Measurements from ENCODE around the gene PPAN.

Gene PPAN

DNA sequence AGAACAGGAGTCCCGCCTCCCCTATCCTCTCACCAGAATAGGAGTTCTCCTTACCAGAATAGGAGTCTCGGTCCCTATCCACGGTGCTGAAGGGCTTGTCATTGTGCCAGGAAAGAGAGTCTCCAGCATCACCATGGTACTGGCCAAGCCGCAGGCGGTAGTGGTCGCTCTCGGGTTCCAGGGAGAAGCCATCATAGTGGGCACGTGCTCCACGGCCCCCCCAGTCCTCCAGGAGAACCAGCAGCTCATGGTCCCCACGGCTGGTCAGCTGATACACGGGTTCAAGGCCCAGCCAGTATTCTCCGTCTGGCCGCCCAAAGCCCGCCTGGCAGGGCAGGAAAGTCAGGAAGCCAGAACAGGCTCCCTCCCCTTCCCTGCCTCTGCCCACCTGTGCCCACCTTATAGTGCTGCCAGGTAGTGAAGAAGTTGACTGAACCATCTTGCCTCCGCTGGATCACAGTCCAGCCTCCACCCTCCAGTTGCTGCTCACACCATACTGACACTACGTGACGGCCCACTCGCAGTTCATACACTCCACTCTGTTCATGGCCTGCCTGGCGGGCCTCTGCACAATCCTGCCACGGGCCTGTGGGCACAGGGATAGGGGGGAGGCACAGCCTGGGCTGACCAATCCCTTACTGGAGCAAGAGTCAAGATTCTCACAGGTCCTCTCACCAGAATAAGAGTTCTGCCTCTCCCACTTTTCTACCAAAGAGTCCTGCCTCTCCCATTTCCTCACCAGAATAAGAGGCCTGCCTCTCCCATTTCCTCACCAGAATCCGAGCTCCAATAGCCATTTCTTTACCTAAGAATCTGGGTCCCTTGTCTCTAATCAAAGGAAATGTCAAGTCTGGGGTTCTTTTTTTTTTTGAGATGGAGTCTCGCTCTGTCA, 12.6 kb upstream of the PPAN start:
- H3K36me3 ChIP-seq (ENCODE audit: control insufficient read depth in 1 of 2, insufficient read depth in 2 of 2, low read length in 2 of 2): peaks cover 4 to 46% of the 10 kb centered on the region in 2 donors
- H3K9me3 ChIP-seq (ENCODE audit: control insufficient read depth in 1 of 2, low read length in 2 of 2): no peaks in the 10 kb centered on the region
- no peaks in the 10 kb centered on the region for H3K27me3 ChIP-seq (ENCODE audit: low read depth, low read length)
- H3K4me1 ChIP-seq (ENCODE audit: control insufficient read depth in 1 of 2, insufficient read depth in 2 of 2, low read length in 2 of 2): peaks cover 0 to 12% of the 10 kb centered on the region in 2 donors
- H3K27ac ChIP-seq (ENCODE audit: low read length): no peak overlapping the region
- H3K4me3 ChIP-seq (ENCODE audit: low read depth in 1 of 2, low read length in 2 of 2): no peak overlapping the region

DNA sequence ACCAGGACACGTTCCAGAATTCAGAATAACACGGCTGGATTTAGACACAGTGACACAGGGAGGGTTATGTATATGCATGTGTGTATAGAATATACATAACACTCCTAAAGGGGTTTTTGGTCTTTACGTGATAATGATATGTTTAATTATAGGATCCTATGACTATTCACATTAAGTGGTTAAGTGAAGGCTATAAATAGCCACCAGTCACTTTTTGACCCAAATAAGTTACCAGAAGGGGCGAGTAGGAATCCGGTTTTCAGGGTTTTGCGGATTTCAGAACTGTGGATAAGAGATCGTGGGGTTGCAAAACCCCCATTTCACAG, 10.6 kb upstream of the PPAN start:
- Histone ChIP-seq H3K27ac (ENCODE audit: low read length) (peak overlapping the region; percentile 40), H3K4me1 (ENCODE audit: control insufficient read depth in 1 of 2, insufficient read depth in 2 of 2, low read length in 2 of 2) (peaks cover 0 to 12% of the 10 kb centered on the region in 2 donors), H3K4me3 (ENCODE audit: low read depth in 1 of 2, low read length in 2 of 2) (peak overlapping the region in 1 of 2 donors; percentile 33), H3K27me3 (ENCODE audit: low read depth, low read length) (no peaks in the 10 kb centered on the region), H3K36me3 (ENCODE audit: control insufficient read depth in 1 of 2, insufficient read depth in 2 of 2, low read length in 2 of 2) (peaks cover 0 to 28% of the 10 kb centered on the region in 2 donors), H3K9me3 (ENCODE audit: control insufficient read depth in 1 of 2, low read length in 2 of 2) (no peaks in the 10 kb centered on the region)

DNA sequence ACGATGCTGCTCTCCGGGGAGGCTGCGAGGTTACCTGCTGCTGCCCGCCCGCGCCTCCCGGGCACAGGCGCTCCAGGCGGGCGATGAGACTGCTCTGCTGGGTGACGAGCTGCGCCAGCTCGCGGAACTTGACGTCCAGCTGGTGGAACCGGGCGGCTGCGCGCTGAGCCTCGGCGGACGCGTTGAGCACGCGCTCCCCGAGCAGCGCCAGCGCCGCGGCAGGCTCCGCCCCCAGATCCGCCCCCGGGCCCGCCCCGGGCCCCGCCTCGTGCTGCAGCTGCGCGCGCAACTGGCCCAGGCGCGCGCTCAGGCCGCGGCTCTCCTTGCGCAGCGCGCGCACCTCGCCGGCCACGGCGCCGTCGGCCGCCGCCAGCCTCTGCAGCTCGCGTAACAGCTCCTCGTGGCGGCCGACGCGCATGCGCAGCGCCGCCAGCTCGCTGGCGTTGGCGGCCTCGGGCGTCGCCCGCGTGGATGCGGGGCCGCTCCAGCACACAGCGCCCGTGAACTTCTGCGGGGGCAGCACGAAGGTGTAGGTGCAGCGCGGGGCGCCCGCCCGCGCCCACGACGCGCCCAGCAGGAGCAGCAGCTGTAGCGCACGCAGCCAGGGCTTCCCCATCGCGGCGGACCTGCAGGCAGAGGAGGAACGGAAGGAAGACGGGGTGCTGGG, 10.1 kb upstream of the PPAN start:
- no peaks in the 10 kb centered on the region for H3K9me3 ChIP-seq (ENCODE audit: control insufficient read depth in 1 of 2, low read length in 2 of 2)
- peak overlapping the region; percentile 46 to 72 for H3K4me3 ChIP-seq (ENCODE audit: low read depth in 1 of 2, low read length in 2 of 2)
- peak overlapping the region; percentile 40 for H3K27ac ChIP-seq (ENCODE audit: low read length)
- H3K27me3 ChIP-seq (ENCODE audit: low read depth, low read length): no peaks in the 10 kb centered on the region
- peaks cover 0 to 12% of the 10 kb centered on the region in 2 donors for H3K4me1 ChIP-seq (ENCODE audit: control insufficient read depth in 1 of 2, insufficient read depth in 2 of 2, low read length in 2 of 2)
- peaks cover 0 to 23% of the 10 kb centered on the region in 2 donors for H3K36me3 ChIP-seq (ENCODE audit: control insufficient read depth in 1 of 2, insufficient read depth in 2 of 2, low read length in 2 of 2)

GRCh38 chr19:10096615-10096963, 9.6 kb upstream of the PPAN start:
- H3K27ac ChIP-seq (ENCODE audit: low read length): no peak overlapping the region

DNA sequence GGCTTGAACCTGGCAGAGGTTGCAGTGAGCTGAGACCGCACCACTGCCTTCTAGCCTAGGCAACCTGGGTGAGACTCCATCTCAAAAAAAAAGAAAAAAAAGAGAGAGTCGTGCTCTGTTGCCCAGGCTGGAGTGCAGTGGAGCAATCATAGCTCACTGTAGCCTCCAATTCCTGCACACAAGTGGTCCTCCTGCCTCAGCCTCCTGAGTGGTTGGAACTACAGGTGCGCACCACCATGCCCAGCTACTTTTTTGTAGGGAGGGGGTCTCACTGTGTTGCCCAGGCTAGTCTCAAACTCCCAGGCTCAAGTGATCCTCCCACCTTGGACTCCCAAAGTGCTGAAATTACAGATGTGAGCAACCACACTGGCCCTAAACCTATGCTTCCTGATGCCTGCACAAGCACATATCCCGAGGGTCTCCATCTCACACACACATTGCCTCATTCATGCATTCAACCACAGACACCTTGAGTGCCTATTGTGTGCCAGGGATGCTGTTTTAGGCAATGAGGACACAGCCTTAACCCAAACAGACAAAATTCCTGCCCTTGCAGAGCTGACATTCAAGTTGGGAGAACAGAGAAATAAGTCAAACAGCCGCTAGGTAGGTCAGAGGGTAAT, 5.9 kb upstream of the PPAN start:
- H3K27ac ChIP-seq (ENCODE audit: low read length): no peak overlapping the region
- no peak overlapping the region for H3K4me3 ChIP-seq (ENCODE audit: low read depth in 1 of 2, low read length in 2 of 2)
- H3K9me3 ChIP-seq (ENCODE audit: control insufficient read depth in 1 of 2, low read length in 2 of 2): no peaks in the 10 kb centered on the region
- H3K4me1 ChIP-seq (ENCODE audit: control insufficient read depth in 1 of 2, insufficient read depth in 2 of 2, low read length in 2 of 2): peaks cover 0 to 12% of the 10 kb centered on the region in 2 donors
- no peaks in the 10 kb centered on the region for H3K27me3 ChIP-seq (ENCODE audit: low read depth, low read length)
- H3K36me3 ChIP-seq (ENCODE audit: control insufficient read depth in 1 of 2, insufficient read depth in 2 of 2, low read length in 2 of 2): no peaks in the 10 kb centered on the region

More at GRCh38 chr19:10096615-10096963, 9.6 kb upstream of the PPAN start:
- Histone ChIP-seq H3K4me1 (ENCODE audit: control insufficient read depth in 1 of 2, insufficient read depth in 2 of 2, low read length in 2 of 2) (peaks cover 0 to 12% of the 10 kb centered on the region in 2 donors), H3K4me3 (ENCODE audit: low read depth in 1 of 2, low read length in 2 of 2) (peak overlapping the region; percentile 46 to 72), H3K27me3 (ENCODE audit: low read depth, low read length) (no peaks in the 10 kb centered on the region), H3K36me3 (ENCODE audit: control insufficient read depth in 1 of 2, insufficient read depth in 2 of 2, low read length in 2 of 2) (peaks cover 0 to 20% of the 10 kb centered on the region in 2 donors), H3K9me3 (ENCODE audit: control insufficient read depth in 1 of 2, low read length in 2 of 2) (no peaks in the 10 kb centered on the region)

DNA sequence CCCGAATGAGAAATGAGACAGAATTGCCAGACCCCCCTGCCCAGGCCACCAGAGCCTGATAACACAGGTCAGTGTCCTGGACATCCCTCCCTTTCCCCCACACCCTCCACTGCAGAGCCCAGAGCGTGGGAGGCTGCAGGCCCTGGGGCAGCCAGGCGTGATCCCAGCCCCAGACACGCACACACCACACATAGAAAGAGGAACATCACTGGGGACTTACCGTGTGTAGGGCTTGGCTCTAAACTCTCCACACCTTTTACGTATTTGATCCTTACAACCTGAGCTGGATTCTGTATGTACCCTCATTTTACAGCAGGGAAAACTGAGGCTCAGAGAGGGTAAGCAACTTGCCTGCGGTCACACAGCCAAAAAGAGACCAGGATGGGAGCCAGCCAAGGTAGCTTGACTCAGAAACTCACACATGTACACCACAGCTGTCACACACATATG, 3.4 kb upstream of the PPAN start:
- H3K27me3 ChIP-seq (ENCODE audit: low read depth, low read length): no peaks in the 10 kb centered on the region
- H3K27ac ChIP-seq (ENCODE audit: low read length): no peak overlapping the region
- peaks cover 4 to 15% of the 10 kb centered on the region in 2 donors for H3K4me1 ChIP-seq (ENCODE audit: control insufficient read depth in 1 of 2, insufficient read depth in 2 of 2, low read length in 2 of 2)
- H3K9me3 ChIP-seq (ENCODE audit: control insufficient read depth in 1 of 2, low read length in 2 of 2): no peaks in the 10 kb centered on the region
- peaks cover 6 to 7% of the 10 kb centered on the region in 2 donors for H3K36me3 ChIP-seq (ENCODE audit: control insufficient read depth in 1 of 2, insufficient read depth in 2 of 2, low read length in 2 of 2)
- H3K4me3 ChIP-seq (ENCODE audit: low read depth in 1 of 2, low read length in 2 of 2): no peak overlapping the region

DNA sequence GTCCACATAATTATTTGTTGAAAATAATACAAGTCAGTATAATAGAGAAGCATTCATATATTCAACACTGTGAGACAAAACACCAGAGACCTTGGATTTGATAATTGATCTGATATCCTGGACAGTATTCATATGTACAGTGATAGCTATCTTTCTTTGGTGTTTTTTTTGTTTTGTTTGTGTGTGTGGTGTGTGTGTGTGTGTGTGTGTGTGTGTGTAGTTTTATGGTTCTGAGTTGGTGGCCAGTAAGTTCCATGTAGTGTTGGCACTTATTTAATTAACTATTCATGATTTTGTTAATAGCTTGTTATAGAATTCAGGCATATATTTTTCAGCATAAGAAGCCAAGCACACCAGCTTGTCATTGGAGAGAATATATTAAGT, 2.0 kb upstream of the PPAN start:
- peaks cover 4 to 15% of the 10 kb centered on the region in 2 donors for H3K4me1 ChIP-seq (ENCODE audit: control insufficient read depth in 1 of 2, insufficient read depth in 2 of 2, low read length in 2 of 2)
- no peaks in the 10 kb centered on the region for H3K9me3 ChIP-seq (ENCODE audit: control insufficient read depth in 1 of 2, low read length in 2 of 2)
- no peaks in the 10 kb centered on the region for H3K27me3 ChIP-seq (ENCODE audit: low read depth, low read length)
- no peak overlapping the region for H3K4me3 ChIP-seq (ENCODE audit: low read depth in 1 of 2, low read length in 2 of 2)
- H3K36me3 ChIP-seq (ENCODE audit: control insufficient read depth in 1 of 2, insufficient read depth in 2 of 2, low read length in 2 of 2): peaks cover 11 to 19% of the 10 kb centered on the region in 2 donors
- H3K27ac ChIP-seq (ENCODE audit: low read length): no peak overlapping the region

- H3K9me3 ChIP-seq (ENCODE audit: control insufficient read depth in 1 of 2, low read length in 2 of 2): no peaks in the 10 kb centered on the region
- no peaks in the 10 kb centered on the region for H3K27me3 ChIP-seq (ENCODE audit: low read depth, low read length)
- no peak overlapping the region for H3K4me3 ChIP-seq (ENCODE audit: low read depth in 1 of 2, low read length in 2 of 2)
- H3K27ac ChIP-seq (ENCODE audit: low read length): peak overlapping the region; percentile 53
- H3K4me1 ChIP-seq (ENCODE audit: control insufficient read depth in 1 of 2, insufficient read depth in 2 of 2, low read length in 2 of 2): peaks cover 4 to 15% of the 10 kb centered on the region in 2 donors
- peaks cover 17 to 27% of the 10 kb centered on the region in 2 donors for H3K36me3 ChIP-seq (ENCODE audit: control insufficient read depth in 1 of 2, insufficient read depth in 2 of 2, low read length in 2 of 2)
Measured at GRCh38 chr19:10104665-10105508, 1.3 kb upstream of the PPAN start.

DNA sequence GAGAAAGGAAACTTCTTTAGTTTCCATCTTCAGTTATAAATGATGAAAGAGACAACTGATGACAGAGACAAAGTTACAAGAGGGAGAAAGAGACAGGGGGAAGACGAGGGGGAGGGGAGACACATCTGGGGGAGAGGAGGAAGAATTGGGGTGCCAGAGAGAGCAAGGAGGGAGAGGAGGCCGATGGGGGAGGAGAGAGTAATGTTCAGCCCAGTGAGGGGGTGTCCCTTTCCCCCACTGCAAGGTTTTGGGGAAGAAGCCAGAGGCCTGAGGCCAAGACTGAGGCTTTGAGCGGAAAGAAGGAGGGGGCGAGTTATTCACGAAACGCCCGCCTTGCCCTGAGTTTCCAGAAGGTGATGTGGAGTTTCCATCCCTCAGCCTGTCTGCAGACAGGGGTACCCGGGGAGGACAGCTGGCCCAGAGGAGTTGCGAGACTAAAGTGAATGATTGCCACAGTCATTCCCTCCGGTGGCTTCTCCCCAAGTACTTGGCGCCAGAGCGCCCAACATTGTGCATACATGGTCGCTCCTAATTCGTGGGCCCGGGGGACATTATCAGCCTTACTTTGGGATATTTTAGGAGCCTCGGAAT, 558 bp upstream of the PPAN start:
- Histone ChIP-seq H3K4me3 (ENCODE audit: low read depth in 1 of 2, low read length in 2 of 2) (peak overlapping the region; percentile 65 to 77), H3K27me3 (ENCODE audit: low read depth, low read length) (no peaks in the 10 kb centered on the region), H3K4me1 (ENCODE audit: control insufficient read depth in 1 of 2, insufficient read depth in 2 of 2, low read length in 2 of 2) (peaks cover 4 to 15% of the 10 kb centered on the region in 2 donors), H3K36me3 (ENCODE audit: control insufficient read depth in 1 of 2, insufficient read depth in 2 of 2, low read length in 2 of 2) (peaks cover 19 to 34% of the 10 kb centered on the region in 2 donors), H3K9me3 (ENCODE audit: control insufficient read depth in 1 of 2, low read length in 2 of 2) (no peaks in the 10 kb centered on the region), H3K27ac (ENCODE audit: low read length) (peak overlapping the region; percentile 53)

- Histone ChIP-seq H3K4me1 (ENCODE audit: control insufficient read depth in 1 of 2, insufficient read depth in 2 of 2, low read length in 2 of 2) (peaks cover 4 to 16% of the 10 kb centered on the region in 2 donors), H3K27me3 (ENCODE audit: low read depth, low read length) (no peaks in the 10 kb centered on the region), H3K27ac (ENCODE audit: low read length) (no peak overlapping the region), H3K9me3 (ENCODE audit: control insufficient read depth in 1 of 2, low read length in 2 of 2) (no peaks in the 10 kb centered on the region), H3K4me3 (ENCODE audit: low read depth in 1 of 2, low read length in 2 of 2) (peak overlapping the region; percentile 65 to 77), H3K36me3 (ENCODE audit: control insufficient read depth in 1 of 2, insufficient read depth in 2 of 2, low read length in 2 of 2) (peaks cover 20 to 45% of the 10 kb centered on the region in 2 donors)
Measured at GRCh38 chr19:10107254-10107653, 1.1 kb downstream of the PPAN start.

All from muscle layer of duodenum (tissue), 2 donors.